Kidney glomerular epithelial cell (primary cell): ENCODE measurements around the gene TTC13.

Source experiments
- DNase-seq: peaks from one replicate; lab custom pipeline; 2025; lab: John Stamatoyannopoulos, UW

TTC13 gene

GRCh38 chr1:230870916-230871315, 107.7 kb downstream of the TTC13 start:
- no peak for DNase-seq

- peak; percentile 25 for DNase-seq
Measured at GRCh38 chr1:230869500-230869899, 109.2 kb downstream of the TTC13 start.

GRCh38 chr1:230868736-230869385, 109.8 kb downstream of the TTC13 start:
- DNase-seq, result peak; percentile 23

- DNase-seq, result peak; percentile 47
Measured at GRCh38 chr1:230867903-230868735, 110.5 kb downstream of the TTC13 start, which contains the start of gene C1orf198. Gene C1orf198 (minus strand): TSS chr1:230868521. CDS start chr1:230868512, 9 bp downstream.

GRCh38 chr1:230867101-230867902, 111.4 kb downstream of the TTC13 start:
- peak; percentile 44 for DNase-seq

- peak; percentile 67 for DNase-seq
Measured at GRCh38 chr1:230866171-230867070, 112.2 kb downstream of the TTC13 start.

- no peak for DNase-seq
Measured at GRCh38 chr1:230865062-230865817, 113.4 kb downstream of the TTC13 start.

GRCh38 chr1:230864441-230864840, 114.2 kb downstream of the TTC13 start:
- no peak for DNase-seq

- DNase-seq, result no peak
Measured at GRCh38 chr1:230863449-230863848, 115.2 kb downstream of the TTC13 start.

GRCh38 chr1:230861970-230862595, 116.6 kb downstream of the TTC13 start:
- DNase-seq, result no peak

GRCh38 chr1:230861489-230861888, 117.2 kb downstream of the TTC13 start:
- no peak for DNase-seq

GRCh38 chr1:230860617-230861384, 117.9 kb downstream of the TTC13 start:
- no peak for DNase-seq

- DNase-seq, result peak; percentile 46
Measured at GRCh38 chr1:230858918-230859729, 119.5 kb downstream of the TTC13 start.

GRCh38 chr1:230858236-230858820, 120.3 kb downstream of the TTC13 start:
- DNase-seq, result peak; percentile 59

GRCh38 chr1:230857822-230858221, 120.8 kb downstream of the TTC13 start:
- peak; percentile 50 for DNase-seq

- peak; percentile 65 for DNase-seq
Measured at GRCh38 chr1:230857077-230857476, 121.6 kb downstream of the TTC13 start.
